ENCODE measurements around the gene COX7B2.

COX7B2 gene

GRCh38 chr4:46717950-46718349 is 191.1 kb downstream of the COX7B2 start:
- no peak overlapping the region for H3K4me3 ChIP-seq (IDR thresholded peaks at IDR 0.05; ENCODE audit: insufficient read depth, low read depth, low read length)
- no peaks in the 10 kb centered on the region for H4K20me1 ChIP-seq (ENCODE audit: insufficient read depth)
- H3K79me2 ChIP-seq (ENCODE audit: insufficient read depth, low read depth) = no peaks in the 10 kb centered on the region
- no peaks in the 10 kb centered on the region for H3K4me1 ChIP-seq (ENCODE audit: low read depth, poor library complexity, severe bottlenecking)
- no peak overlapping the region for H3K9ac ChIP-seq
- no peaks in the 10 kb centered on the region for H3K36me3 ChIP-seq (ENCODE audit: insufficient read depth)
- no peak overlapping the region for H2AFZ ChIP-seq (ENCODE audit: low read depth)
- no peaks in the 10 kb centered on the region for H3K27me3 ChIP-seq (ENCODE audit: insufficient read depth, low read depth)
- H3K4me2 ChIP-seq = no peak overlapping the region
- no peak for TF ChIP-seq CTCF (conservative IDR thresholded peaks at IDR 0.05; ENCODE audit: low read depth, low read length)
- no peak overlapping the region for H3K27ac ChIP-seq

DNA sequence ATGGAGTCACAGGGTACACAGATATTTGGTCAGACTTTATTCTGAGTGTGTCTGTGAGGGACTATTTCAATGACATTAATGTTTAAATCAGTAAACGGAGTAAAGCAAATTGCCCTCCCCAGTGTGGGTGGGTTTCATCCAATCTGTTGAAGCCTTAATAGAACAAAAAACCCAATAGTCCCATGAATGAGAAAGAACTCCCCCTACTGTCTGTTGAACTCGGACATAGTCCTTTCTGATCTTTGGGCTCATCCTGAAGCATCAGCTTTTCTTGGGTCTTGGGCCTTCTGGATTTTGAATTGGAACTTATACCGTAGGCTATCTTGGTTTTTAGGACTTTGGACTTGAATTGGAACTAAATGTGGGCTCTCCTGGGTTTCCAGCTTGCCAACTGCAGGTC is 193.6 kb downstream of the COX7B2 start:
- no peak overlapping the region for H3K4me2 ChIP-seq
- no peak overlapping the region for H3K27ac ChIP-seq
- TF ChIP-seq CTCF (conservative IDR thresholded peaks at IDR 0.05; ENCODE audit: low read depth, low read length) = no peak
- H3K4me1 ChIP-seq (ENCODE audit: low read depth, poor library complexity, severe bottlenecking) = no peaks in the 10 kb centered on the region
- no peaks in the 10 kb centered on the region for H3K36me3 ChIP-seq (ENCODE audit: insufficient read depth)
- no peak overlapping the region for H2AFZ ChIP-seq (ENCODE audit: low read depth)
- no peaks in the 10 kb centered on the region for H4K20me1 ChIP-seq (ENCODE audit: insufficient read depth)
- H3K9ac ChIP-seq = no peak overlapping the region
- no peaks in the 10 kb centered on the region for H3K79me2 ChIP-seq (ENCODE audit: insufficient read depth, low read depth)
- H3K27me3 ChIP-seq (ENCODE audit: insufficient read depth, low read depth) = no peaks in the 10 kb centered on the region
- no peak overlapping the region for H3K4me3 ChIP-seq (IDR thresholded peaks at IDR 0.05; ENCODE audit: insufficient read depth, low read depth, low read length)

GRCh38 chr4:46698891-46699290 is 210.2 kb downstream of the COX7B2 start:
- no peak for TF ChIP-seq CTCF (conservative IDR thresholded peaks at IDR 0.05; ENCODE audit: low read depth, low read length)
- no peaks in the 10 kb centered on the region for H3K27me3 ChIP-seq (ENCODE audit: insufficient read depth, low read depth)
- H3K4me1 ChIP-seq (ENCODE audit: low read depth, poor library complexity, severe bottlenecking) = no peaks in the 10 kb centered on the region
- H3K79me2 ChIP-seq (ENCODE audit: insufficient read depth, low read depth) = no peaks in the 10 kb centered on the region
- no peak overlapping the region for H2AFZ ChIP-seq (ENCODE audit: low read depth)
- H4K20me1 ChIP-seq (ENCODE audit: insufficient read depth) = no peaks in the 10 kb centered on the region
- H3K9ac ChIP-seq = no peak overlapping the region
- no peak overlapping the region for H3K4me3 ChIP-seq (IDR thresholded peaks at IDR 0.05; ENCODE audit: insufficient read depth, low read depth, low read length)
- no peak overlapping the region for H3K4me2 ChIP-seq
- no peak overlapping the region for H3K27ac ChIP-seq
- H3K36me3 ChIP-seq (ENCODE audit: insufficient read depth) = no peaks in the 10 kb centered on the region
